NCI-H2227 (cell line): ENCODE data around the gene DUSP7.

Experiments used
- DNase-seq: peaks from one replicate; lab custom pipeline; 2025; ENCODE audit not compliant: unreplicated experiment; lab: John Stamatoyannopoulos, UW

Gene DUSP7

DNA sequence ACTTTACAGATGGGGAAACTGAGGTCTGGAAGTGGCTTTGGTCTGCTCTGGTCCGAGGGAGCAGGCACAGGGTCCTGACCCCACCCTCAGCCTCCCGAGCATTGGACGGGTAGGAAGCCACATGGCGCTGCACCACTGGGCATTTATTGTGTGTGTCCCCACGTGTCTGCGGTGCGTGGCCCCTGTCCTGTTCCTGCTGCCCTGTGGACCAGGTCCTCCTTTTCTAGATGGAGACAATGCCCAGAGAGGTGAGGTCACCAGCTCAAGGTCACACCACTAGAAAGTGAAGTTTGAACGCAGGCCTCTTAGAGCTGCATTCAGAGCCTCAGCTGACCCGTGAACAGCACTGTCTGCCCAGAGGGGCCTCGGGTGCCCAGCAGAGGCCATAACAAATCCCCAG lies 26.8 kb downstream of the DUSP7 start:
- DNase-seq = no peak

DNA sequence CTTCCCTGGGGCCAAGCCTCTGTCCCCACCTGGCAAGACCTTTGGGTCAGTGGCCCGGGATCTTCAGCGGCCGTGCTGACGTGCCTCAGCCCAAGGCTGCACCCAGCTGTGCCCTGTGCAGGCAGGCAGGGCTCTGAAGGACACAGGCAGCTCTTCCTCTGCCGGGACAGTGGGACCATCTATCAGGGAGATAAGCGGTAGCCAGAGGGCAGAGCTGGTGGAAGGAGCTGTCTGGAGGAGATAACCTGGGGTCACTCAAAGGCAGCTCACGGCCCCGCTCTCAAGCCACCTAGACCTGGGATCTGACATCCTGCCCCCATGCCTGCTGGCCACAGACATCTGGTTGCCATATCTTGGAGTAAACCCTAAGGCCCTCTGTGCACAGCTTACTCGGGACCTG lies 27.3 kb downstream of the DUSP7 start:
- no peak for DNase-seq

DNA sequence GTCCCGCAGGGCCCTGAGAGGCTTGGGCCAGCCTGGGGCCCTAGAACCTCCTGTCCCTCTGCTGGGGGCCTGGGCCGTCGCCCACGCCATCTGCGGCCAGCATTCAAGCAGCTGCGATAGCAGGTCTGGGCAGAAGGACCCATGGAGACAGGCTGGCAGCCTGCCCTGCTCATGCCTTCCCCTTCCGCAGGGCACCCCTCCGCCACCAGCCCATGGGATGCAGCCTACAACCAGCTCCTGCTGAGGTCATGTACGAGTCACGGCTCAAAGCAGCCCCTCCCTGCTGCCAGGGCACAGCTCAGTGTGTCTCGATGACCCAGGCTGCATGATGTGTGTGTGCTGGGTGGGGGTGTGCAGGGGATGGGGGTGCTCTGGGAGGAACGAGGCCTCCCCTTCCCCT lies 27.8 kb downstream of the DUSP7 start:
- no peak for DNase-seq

DNA sequence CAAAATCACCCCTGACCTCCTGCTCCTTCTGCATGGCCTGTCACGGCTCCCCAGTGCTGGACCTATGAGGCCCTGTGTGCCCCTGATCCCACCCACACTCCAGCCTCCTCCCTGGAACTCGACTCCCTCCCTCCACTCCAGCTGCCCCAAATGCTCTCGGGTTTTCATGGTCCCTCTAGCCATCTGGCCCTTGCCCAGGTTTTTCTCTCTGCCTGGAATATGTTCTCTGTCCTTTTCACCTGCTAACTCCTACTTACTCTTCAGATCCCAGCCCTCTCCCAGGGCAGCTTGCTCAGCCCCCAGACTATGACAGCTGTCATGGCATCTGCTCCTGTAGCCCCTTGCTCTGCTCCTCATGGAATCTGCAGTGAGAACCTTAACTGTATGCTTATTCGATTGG lies 30.3 kb downstream of the DUSP7 start:
- no peak for DNase-seq

DNA sequence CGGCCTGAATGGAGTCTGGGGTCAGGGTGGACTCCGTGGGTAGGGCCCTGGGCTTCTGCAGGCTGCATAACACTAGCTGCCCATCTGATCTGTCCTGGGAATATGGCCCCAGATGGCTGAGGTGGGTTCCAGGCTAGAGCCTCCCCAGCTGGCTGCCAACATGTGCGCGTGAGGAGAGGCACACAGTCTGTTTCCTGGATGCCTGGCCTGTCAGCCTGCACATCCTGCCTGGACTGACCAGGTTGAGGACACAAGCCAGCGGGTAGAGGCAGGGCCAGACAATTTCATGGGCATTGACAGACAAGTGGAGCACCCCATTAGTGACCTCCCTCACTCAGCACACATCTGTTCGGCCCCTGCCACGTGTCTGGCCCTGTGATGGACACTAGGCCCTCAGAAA lies 30.9 kb downstream of the DUSP7 start:
- no peak for DNase-seq

DNA sequence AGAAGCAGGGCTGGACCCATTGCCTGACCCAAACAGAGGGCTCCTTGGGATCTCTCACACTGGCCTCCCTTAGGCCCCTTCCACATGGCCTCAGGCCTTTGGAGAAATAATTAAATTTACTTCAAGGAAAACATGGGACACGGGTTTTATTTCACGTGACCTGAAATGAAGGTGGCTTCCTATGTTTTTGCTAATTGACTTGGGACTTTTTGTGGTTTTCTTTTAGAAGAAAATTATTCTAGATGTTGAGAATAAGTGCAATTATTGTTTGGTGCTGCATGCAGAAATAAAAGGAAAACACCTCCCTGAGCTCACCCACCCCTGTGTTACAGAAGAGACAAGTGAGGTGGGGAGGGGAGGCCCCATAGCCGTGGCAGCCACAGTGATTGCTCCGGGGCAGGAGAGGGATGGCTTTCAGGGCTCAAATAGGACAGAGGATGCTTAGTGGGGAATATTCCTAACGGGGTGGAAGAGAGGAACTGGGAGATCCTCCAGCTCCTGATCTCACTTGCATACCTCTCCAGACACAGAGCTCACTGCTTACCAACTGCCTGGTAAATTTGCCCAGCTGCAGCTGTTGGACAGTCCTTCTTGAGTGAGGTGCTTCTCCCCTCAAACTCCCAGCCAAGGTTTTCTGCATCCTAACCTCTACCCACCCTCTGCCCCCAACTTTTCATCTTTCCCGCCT lies 31.5 kb downstream of the DUSP7 start:
- no peak for DNase-seq

DNA sequence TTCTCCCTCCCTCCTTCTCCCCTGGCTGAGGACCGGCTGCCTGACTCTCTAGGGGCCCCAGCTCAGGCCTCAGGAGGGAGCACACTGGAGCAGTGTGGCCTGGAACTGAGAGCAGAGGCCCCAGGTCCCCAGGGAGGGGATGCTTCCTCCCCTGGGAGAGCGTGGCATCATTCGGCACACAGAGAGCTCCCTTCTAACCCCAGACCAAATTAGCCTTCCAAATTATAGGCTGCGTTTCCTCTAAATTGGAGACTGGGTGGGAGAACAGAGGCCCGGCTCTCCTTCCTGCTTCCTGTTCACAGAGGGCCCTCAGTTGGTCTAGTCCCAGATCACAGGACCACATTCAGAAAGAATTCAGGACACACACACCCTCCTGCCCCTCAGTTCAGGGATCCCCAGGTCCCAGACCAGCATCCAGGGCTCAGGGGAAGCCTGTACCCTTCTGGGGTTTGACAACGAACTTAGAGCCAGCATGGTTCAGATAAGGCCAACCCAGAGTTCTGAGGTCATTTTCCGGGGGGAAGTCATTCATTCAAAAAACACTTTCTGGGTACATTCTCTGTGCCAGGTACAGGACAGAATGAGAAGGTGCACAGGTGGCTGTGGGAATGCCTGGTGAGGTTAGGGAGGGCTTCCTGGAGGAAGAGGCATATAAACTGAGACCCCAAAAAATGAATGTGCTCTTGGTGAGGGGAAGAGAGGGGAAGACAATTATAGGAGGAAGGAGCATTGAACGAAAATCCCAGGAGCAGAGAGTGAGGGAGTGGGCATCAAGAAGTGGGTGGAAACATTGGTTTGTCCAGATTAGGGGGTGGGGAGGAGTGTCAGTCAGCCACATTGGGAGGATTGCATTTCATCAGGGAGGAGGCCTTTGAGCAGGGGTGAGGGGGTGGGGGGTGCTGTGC lies 32.3 kb downstream of the DUSP7 start:
- peak; percentile 55 for DNase-seq

DNA sequence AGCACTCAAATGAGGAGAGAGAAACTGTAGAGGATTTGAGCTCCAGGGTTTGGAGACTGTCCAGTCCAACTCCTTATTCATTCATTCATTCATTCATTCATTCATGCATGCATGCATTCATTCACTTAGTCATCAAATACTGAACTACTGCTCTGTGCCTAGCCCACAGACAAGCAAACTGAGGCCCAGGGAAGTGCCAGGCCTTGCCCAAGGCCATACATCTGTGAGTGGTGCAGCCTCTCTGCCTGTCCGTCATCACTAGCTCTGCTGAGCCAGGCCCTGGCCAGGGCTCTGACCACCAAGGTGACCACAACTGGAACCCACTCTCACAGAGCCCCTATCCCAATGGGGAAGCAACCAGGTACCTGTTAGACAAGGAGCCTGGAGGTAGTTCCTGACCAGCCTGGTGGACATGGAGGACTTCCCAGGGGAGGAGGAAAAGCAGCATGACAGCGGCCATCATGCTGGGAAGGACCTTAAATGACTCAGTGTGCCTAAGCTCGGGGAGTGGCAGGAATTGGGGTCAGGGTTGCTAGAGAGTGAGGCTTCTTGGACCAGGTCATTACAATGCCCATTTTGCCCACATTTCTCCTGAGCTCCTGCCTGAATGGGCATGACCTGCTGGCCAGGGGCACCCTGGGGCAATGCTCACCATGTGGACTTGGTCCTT lies 33.1 kb downstream of the DUSP7 start:
- no peak for DNase-seq

DNA sequence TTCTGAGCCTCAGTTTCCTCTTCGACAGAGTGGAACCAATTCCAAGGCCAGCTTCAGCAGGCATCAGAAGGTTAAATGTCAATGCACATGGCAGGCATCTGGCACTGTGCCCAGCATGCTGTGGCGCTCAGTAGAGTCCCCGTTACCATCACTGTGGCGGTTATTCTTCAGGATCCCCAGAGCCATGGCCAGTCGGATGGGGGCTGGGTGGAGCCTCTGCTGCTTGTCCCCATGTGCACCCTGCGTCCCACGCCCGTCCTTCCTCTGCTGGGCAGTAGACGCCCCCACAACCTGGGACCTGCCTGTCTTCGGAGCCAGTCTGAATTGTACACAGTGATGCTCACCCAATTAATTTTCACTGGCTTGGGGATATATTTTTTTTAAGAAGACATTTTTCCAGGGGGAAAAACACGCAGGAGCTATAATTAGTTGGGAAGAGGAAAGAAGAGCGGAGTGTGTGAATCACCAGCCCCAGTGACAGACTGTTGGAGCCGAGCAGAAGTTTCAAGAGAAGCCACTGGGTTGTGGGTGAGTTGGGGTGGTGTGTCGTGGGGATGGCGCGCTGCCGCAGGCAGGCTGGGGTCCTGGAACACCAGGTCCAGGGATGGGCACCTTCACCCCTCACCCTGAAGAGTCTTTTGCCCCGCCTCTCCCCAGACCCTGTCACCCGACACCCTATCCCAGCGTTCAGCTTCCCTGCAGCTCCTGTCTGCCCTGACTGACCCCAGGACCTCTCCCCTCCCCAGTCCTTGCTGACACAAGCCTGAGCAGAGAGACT lies 33.9 kb downstream of the DUSP7 start:
- peak; percentile 24 for DNase-seq

DNA sequence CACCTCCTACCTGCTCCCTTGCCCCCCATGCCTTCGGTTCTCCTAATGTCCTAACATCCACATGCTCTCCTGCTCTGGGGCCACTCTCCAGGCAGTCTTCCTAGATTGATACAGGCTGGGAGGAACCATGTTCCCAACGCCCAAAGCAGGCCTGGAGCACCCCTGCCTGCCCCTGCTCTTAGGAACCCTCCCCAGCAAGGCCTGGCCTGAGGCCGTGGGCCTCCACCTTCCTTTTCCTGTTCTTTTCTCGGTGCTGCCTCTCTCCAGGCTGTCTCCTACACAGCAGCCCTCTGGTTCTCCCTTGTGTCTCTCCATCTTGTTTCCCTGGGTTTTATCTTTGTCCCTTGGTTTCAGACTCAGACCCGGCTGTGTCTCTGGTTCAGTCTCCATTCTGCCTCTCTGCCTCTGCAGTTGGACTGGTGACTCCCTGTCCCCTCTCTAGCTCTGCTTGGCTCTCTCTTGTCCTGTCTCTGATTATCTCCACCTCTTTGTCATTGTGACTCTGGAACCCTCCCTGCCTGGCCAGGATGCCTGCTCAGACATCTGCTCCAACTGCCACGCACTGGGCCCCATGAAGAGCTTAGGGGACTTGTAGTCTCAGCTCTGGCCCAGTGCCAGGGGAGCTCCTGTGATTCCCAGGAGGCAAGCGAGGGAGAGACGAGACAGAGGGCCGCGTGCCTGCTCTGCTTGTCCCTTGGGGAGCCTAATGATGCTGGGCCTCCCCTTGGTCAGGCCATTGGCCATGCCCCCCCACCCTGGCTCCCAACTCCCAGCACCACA lies 34.7 kb downstream of the DUSP7 start:
- peak; percentile 55 for DNase-seq

DNA sequence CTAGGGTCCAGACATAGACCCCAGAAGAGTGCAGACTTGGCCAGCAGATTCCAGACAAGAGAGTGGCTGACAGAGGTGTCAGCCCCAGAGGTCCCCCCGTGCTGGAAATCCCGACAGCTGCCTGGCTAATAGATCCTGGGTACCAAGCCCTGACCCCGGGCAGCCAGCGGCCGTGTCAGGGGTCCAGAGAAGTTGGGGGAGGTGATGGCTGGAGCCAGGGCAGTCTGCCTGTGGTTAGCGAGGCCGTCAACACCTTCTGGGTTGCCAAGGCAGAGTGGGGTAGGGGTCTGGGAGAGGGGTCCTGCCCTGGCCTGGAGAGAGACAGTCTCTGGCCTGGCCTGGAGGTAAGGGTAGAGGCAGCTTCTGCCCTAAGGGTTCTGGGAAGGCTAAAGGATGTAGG lies 35.6 kb downstream of the DUSP7 start:
- DNase-seq = no peak

DNA sequence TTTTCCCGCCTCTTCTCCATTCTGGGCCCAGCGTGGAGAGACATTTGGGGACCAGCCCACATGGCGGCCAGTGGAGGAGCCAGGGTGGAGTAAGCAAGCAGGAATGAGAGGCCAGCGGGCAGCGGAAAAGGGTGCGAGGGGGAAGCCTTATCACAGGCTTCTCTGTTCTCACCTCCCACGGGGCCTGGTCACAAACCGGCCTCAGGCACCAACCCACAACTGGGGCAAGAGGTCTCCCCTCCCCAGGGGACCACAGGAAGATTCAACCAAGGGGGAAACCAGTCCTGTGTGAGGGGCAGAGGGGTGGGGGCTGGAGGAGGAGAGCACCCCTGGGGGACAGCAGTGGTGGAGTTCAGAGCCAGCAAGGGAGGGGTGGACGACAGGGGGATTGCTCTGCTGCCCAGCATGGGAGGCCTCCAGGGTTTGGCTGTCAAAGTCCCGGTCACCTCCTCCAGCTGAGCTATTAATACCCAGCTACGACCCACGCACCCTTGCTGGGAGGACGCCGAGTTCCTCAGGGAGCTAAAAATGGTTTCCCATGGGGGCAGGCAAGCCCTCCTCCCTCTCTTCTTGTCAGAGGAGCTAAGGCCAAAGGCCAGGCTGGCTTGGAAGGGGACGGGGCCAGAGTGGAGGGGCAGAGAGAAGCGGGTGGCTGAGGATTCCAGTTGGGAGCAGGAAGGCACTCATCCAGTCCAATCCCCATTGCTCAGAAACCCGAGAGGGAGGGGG lies 36.9 kb downstream of the DUSP7 start:
- DNase-seq = no peak

DNA sequence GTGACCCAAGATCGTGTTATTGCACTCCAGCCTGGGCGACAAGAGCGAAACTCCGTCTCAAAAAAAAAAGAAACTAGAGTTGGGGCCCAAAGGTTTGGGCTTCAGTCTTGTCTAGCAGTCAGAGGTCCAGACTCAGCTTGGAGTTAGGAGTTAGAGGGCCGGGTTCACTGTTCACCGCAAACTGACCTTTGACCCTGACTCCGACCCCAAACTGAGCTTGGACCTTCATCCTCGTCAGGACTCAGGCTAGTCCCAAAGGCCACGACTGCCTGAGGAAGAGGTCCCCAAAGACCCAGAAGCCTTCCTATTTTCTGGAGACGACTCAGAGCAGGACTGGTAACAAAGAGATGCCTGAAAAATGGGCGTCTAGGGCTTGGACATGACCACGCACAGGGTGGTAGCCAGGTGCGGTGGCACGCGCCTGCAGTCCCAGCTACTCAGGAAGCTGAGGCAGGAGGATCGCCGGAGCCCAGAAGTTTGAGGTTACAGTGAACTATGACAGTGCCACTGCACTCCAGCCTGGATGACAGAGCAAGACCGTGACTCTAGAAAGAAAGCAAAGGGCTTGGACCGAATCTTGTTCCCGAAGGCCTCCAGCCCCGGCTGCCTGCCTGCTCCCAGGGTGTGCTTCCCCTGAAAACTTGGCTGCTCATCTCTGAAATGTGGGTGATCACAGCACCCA lies 37.9 kb downstream of the DUSP7 start:
- no peak for DNase-seq

DNA sequence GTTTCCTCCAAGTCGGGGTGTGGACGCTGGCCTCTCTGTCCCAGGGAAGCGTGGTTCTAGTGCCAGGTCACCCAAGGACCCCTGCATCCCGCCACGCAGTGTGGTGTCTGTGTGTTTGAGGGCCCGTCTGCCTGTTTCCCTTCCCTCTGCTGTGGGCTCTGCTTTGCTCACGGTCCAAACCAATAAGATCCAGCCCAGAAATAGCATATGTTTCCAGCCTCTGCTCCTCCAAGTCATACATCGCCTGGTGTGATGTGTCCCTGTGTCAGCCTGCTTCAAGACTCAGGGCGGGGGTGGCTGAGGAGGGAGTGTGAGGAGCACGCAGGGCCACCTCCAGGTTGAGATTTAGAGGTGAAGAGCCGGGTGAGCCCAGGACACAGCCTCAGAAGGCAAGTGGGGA lies 38.8 kb downstream of the DUSP7 start:
- DNase-seq = no peak

DNA sequence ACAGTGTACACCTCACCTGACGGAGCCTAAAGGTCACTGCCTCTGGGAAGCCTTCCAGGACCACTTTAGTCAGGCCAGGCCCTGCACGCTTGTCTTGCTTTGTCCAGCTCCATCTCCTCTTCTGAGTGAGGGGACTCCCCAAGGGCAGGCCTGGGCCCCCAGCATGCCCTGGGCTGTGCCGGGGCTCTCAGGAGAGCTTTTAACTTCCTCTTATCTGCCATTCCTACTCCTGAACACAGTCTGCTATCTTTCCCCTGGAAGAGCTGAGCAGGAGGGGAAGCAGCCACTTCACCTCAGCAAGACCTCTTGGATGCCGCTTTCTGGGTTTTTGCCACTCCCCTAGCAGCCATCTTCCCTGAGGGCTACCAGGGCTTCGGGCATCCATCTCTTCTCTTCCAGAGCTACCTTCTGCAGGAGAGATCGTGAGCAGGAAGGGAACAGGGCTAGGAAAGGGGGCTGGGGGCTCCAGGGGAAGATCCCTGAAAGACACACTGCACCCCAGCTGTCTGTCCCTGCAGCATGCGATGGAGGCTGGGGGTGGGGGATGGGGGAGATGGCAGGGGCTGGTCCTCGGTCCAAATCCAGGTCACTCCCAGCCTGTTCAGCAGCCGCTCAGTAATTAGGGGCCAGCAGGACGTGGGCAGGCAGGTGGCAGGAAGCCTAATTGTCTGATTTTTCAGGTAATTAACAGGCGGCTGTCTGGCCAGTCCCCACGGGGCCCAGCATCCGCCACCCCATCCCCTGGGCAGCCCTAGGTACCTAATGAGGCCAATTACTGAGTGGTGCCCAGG lies 40.7 kb downstream of the DUSP7 start:
- DNase-seq = peak; percentile 43

DNA sequence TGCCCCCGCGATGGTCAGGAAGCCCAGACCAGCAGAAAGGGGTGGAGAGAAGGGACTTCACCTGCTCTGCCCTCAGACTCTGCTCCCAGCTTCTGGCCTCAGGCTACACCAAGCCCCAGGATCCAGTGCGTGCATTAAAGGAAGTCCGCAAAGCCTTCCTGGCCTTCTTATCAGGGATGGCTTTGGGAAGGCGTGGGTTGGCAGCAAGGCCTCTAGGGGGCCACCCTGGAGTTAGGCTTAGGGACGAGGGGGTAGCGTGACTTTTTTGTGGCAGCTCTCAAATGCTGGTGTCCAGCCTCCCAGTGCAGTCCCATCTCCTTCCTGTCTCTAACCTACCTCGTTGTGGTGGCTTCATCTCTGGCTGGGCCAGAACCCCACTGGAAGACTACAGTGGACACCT lies 41.8 kb downstream of the DUSP7 start:
- DNase-seq = no peak

DNA sequence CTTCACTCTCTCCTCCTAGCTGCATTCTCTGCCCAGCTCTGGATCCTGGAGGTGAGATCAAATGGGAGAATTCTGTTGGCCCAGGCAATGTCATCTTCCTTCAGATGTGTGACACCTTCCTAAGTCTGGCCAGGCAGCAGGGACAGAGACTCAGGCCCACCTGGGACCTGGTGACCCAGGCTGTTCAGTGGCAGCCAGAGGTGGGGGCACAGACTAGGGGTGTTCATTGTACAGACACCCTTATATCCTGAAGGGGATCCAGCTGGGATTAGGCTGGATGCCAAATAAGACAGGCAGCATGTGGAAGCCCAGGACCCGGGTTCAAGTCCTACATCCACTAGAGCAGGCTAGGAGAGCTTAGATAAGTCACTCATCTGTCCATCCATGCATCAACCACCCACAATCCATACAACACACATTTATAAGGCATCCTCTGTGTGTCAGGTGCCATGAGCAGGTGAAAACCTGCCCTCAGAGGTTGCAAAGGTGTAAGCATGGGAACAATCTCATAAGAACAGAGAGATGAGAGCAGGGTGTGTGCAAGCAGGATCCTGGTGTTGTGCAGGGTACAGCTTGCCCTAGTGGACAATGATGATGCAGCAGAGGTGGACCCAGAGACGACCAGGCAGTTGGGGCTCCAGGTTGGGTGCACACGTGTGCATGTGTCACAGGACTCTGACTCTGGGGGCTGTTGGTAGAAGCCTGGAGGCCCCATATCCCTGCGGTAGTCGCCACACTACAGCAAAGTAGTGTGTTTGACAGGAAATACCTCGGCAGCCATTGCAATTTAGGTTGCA lies 42.4 kb downstream of the DUSP7 start:
- no peak for DNase-seq

DNA sequence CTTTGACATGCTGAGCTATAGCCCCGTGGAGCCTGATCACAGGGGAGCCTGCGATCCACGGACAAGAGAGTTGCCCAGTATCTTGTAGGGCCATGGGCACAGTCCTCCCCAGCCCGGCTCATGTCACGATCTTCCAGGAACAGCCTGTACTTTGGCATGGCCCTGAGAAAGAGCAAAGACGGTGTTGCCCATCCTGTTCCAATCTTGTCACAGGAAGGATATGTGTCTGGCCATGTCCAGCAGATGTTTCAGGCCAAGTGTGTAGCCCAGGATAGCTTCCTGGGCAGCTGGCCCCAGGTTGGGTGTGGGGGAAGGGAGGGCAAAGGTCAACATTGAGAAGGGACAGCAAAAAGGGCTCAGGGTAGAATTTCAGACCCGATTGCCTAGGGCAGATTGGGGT lies 43.7 kb downstream of the DUSP7 start:
- no peak for DNase-seq
